Measurements from ENCODE around the gene GOLGA6L10. TPM values are rescaled to one million over a fixed set of nuclear protein-coding genes. Genes with fewer than 3 reads are reported as not detected.
"Not testable (repeated sequence)": the region's sequence is repeated elsewhere in the genome, so short reads cannot be mapped to it uniquely, and the experiment has no call there.

Gene GOLGA6L10
- total RNA-seq, 1 experiment from 2014 or later = 1.2 TPM

GRCh38 chr15:82338053-82338452 is 11.2 kb downstream of the GOLGA6L10 start:
- CTCF ChIA-PET; POLR2A ChIA-PET; intact Hi-C loops (cut with micrococcal nuclease); H4K20me1 ChIP-seq (ENCODE audit: insufficient read depth); DNase-seq (ENCODE audit: low read depth, low spot score); ATAC-seq; H3K36me3 ChIP-seq (ENCODE audit: control insufficient read depth in 1 of 2, insufficient read depth in 2 of 2, low read length in 2 of 2); H3K27ac ChIP-seq (ENCODE audit: low read depth, low read length); H3K9me3 ChIP-seq (ENCODE audit: control insufficient read depth in 1 of 2, insufficient read depth in 1 of 2, low read depth in 1 of 2, low read length in 2 of 2); H3K4me1 ChIP-seq (ENCODE audit: control insufficient read depth in 1 of 2, insufficient read depth in 2 of 2, low read length in 2 of 2); RAD21 ChIA-PET (ENCODE audit: low non-redundant PET in 1 of 2, low total read pairs in 2 of 2, uncharacterized antibody in 2 of 2, unreplicated experiment in 2 of 2); H3K27me3 ChIP-seq (ENCODE audit: insufficient read depth, low read length); BruUV-seq (replicated peaks); H3K79me2 ChIP-seq (ENCODE audit: insufficient read depth, low read length); H3K4me3 ChIP-seq (replicated peaks in 1 of 2; ENCODE audit: low read depth in 1 of 2, low read length in 2 of 2); H2AFZ ChIP-seq (ENCODE audit: low read depth, low read length, poor library complexity, severe bottlenecking); H3K4me2 ChIP-seq (ENCODE audit: low read length); H3K9ac ChIP-seq (ENCODE audit: low read length); H3K9me2 ChIP-seq (ENCODE audit: insufficient read depth): not testable (repeated sequence)

- BruUV-seq (replicated peaks); H3K9ac ChIP-seq (ENCODE audit: low read length); H3K9me3 ChIP-seq (ENCODE audit: control insufficient read depth in 1 of 2, insufficient read depth in 1 of 2, low read depth in 1 of 2, low read length in 2 of 2); H3K79me2 ChIP-seq (ENCODE audit: insufficient read depth, low read length); H3K4me3 ChIP-seq (replicated peaks in 1 of 2; ENCODE audit: low read depth in 1 of 2, low read length in 2 of 2); intact Hi-C loops (cut with micrococcal nuclease); H3K27ac ChIP-seq (ENCODE audit: low read depth, low read length); ATAC-seq; H3K9me2 ChIP-seq (ENCODE audit: insufficient read depth); H4K20me1 ChIP-seq (ENCODE audit: insufficient read depth); H3K4me1 ChIP-seq (ENCODE audit: control insufficient read depth in 1 of 2, insufficient read depth in 2 of 2, low read length in 2 of 2); RAD21 ChIA-PET (ENCODE audit: low non-redundant PET in 1 of 2, low total read pairs in 2 of 2, uncharacterized antibody in 2 of 2, unreplicated experiment in 2 of 2); DNase-seq (ENCODE audit: low read depth, low spot score); H3K27me3 ChIP-seq (ENCODE audit: insufficient read depth, low read length); POLR2A ChIA-PET; H2AFZ ChIP-seq (ENCODE audit: low read depth, low read length, poor library complexity, severe bottlenecking); H3K36me3 ChIP-seq (ENCODE audit: control insufficient read depth in 1 of 2, insufficient read depth in 2 of 2, low read length in 2 of 2); H3K4me2 ChIP-seq (ENCODE audit: low read length); CTCF ChIA-PET: not testable (repeated sequence)
Measured at GRCh38 chr15:82337051-82337450, 12.2 kb downstream of the GOLGA6L10 start.

- H3K27me3 ChIP-seq (ENCODE audit: insufficient read depth, low read length); intact Hi-C loops (cut with micrococcal nuclease); H2AFZ ChIP-seq (ENCODE audit: low read depth, low read length, poor library complexity, severe bottlenecking); H3K9ac ChIP-seq (ENCODE audit: low read length); BruUV-seq (replicated peaks); H3K9me3 ChIP-seq (ENCODE audit: control insufficient read depth in 1 of 2, insufficient read depth in 1 of 2, low read depth in 1 of 2, low read length in 2 of 2); POLR2A ChIA-PET; H3K4me3 ChIP-seq (replicated peaks in 1 of 2; ENCODE audit: low read depth in 1 of 2, low read length in 2 of 2); CTCF ChIA-PET; H3K27ac ChIP-seq (ENCODE audit: low read depth, low read length); H3K4me2 ChIP-seq (ENCODE audit: low read length); H3K9me2 ChIP-seq (ENCODE audit: insufficient read depth); DNase-seq (ENCODE audit: low read depth, low spot score); RAD21 ChIA-PET (ENCODE audit: low non-redundant PET in 1 of 2, low total read pairs in 2 of 2, uncharacterized antibody in 2 of 2, unreplicated experiment in 2 of 2); H3K4me1 ChIP-seq (ENCODE audit: control insufficient read depth in 1 of 2, insufficient read depth in 2 of 2, low read length in 2 of 2); H3K79me2 ChIP-seq (ENCODE audit: insufficient read depth, low read length); H4K20me1 ChIP-seq (ENCODE audit: insufficient read depth); H3K36me3 ChIP-seq (ENCODE audit: control insufficient read depth in 1 of 2, insufficient read depth in 2 of 2, low read length in 2 of 2): not testable (repeated sequence)
- peak; percentile 57 for ATAC-seq
Measured at GRCh38 chr15:82336180-82336647, 13.1 kb downstream of the GOLGA6L10 start.

- H3K27me3 ChIP-seq (ENCODE audit: insufficient read depth, low read length); H2AFZ ChIP-seq (ENCODE audit: low read depth, low read length, poor library complexity, severe bottlenecking); H4K20me1 ChIP-seq (ENCODE audit: insufficient read depth); BruUV-seq (replicated peaks); H3K27ac ChIP-seq (ENCODE audit: low read depth, low read length); H3K36me3 ChIP-seq (ENCODE audit: control insufficient read depth in 1 of 2, insufficient read depth in 2 of 2, low read length in 2 of 2); H3K9ac ChIP-seq (ENCODE audit: low read length); CTCF ChIA-PET; H3K4me2 ChIP-seq (ENCODE audit: low read length); H3K4me3 ChIP-seq (replicated peaks in 1 of 2; ENCODE audit: low read depth in 1 of 2, low read length in 2 of 2); ATAC-seq; intact Hi-C loops (cut with micrococcal nuclease); H3K79me2 ChIP-seq (ENCODE audit: insufficient read depth, low read length); H3K9me3 ChIP-seq (ENCODE audit: control insufficient read depth in 1 of 2, insufficient read depth in 1 of 2, low read depth in 1 of 2, low read length in 2 of 2); POLR2A ChIA-PET; H3K4me1 ChIP-seq (ENCODE audit: control insufficient read depth in 1 of 2, insufficient read depth in 2 of 2, low read length in 2 of 2); H3K9me2 ChIP-seq (ENCODE audit: insufficient read depth); RAD21 ChIA-PET (ENCODE audit: low non-redundant PET in 1 of 2, low total read pairs in 2 of 2, uncharacterized antibody in 2 of 2, unreplicated experiment in 2 of 2); DNase-seq (ENCODE audit: low read depth, low spot score): not testable (repeated sequence)
Measured at GRCh38 chr15:82335006-82335405, 14.3 kb downstream of the GOLGA6L10 start.

GRCh38 chr15:82334554-82334932 is 14.7 kb downstream of the GOLGA6L10 start:
- H3K27me3 ChIP-seq (ENCODE audit: insufficient read depth, low read length); H3K4me3 ChIP-seq (replicated peaks in 1 of 2; ENCODE audit: low read depth in 1 of 2, low read length in 2 of 2); H2AFZ ChIP-seq (ENCODE audit: low read depth, low read length, poor library complexity, severe bottlenecking); H3K4me2 ChIP-seq (ENCODE audit: low read length); DNase-seq (ENCODE audit: low read depth, low spot score); H3K27ac ChIP-seq (ENCODE audit: low read depth, low read length); H3K4me1 ChIP-seq (ENCODE audit: control insufficient read depth in 1 of 2, insufficient read depth in 2 of 2, low read length in 2 of 2); POLR2A ChIA-PET; H3K9ac ChIP-seq (ENCODE audit: low read length); H3K79me2 ChIP-seq (ENCODE audit: insufficient read depth, low read length); H4K20me1 ChIP-seq (ENCODE audit: insufficient read depth); H3K36me3 ChIP-seq (ENCODE audit: control insufficient read depth in 1 of 2, insufficient read depth in 2 of 2, low read length in 2 of 2); H3K9me3 ChIP-seq (ENCODE audit: control insufficient read depth in 1 of 2, insufficient read depth in 1 of 2, low read depth in 1 of 2, low read length in 2 of 2); RAD21 ChIA-PET (ENCODE audit: low non-redundant PET in 1 of 2, low total read pairs in 2 of 2, uncharacterized antibody in 2 of 2, unreplicated experiment in 2 of 2); BruUV-seq (replicated peaks); intact Hi-C loops (cut with micrococcal nuclease); CTCF ChIA-PET; H3K9me2 ChIP-seq (ENCODE audit: insufficient read depth): not testable (repeated sequence)
- ATAC-seq = peak; percentile 50; the same call in 1 of the 2 replicates

All from HCT116 (cell line).